ENCODE measurements around the gene IGSF8.

IGSF8 gene

DNA sequence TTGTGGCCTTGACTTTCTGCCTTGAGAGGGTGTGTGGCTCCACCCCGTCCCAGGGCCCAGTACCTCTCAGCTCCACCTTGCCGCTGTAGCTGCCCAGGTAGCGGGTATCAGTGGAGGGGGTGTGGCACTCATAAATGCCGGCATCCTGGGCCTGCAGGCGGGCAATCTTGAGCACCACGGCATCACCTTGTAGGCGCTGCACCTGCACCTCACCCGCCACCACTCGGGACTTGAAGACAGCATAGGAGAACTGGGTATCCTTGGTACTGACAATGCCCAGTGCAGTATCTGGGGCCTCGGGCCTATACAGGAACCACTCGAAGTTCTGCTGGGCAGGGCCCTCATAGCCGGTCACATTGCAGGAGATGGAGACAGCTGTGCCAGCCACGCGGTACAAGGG lies 3.6 kb downstream of the IGSF8 start:
- Histone ChIP-seq H3K36me3 (replicated peaks; ENCODE audit: low read depth, low read length) (no peaks in the 10 kb centered on the region), H2AFZ (ENCODE audit: low read depth, low read length) (no peak overlapping the region), H3K27ac (ENCODE audit: low read length) (no peak overlapping the region), H4K20me1 (ENCODE audit: insufficient read depth, low read length) (no peaks in the 10 kb centered on the region), H3K27me3 (ENCODE audit: low read depth, low read length) (no peaks in the 10 kb centered on the region), H3K9ac (ENCODE audit: low read length) (no peak overlapping the region), H3K9me3 (ENCODE audit: insufficient read depth, low read length) (no peaks in the 10 kb centered on the region), H3K4me1 (ENCODE audit: low read length) (peaks cover 15% of the 10 kb centered on the region), H3K4me2 (ENCODE audit: low read length) (no peak overlapping the region), H3K79me2 (ENCODE audit: low read length) (peaks cover 9% of the 10 kb centered on the region; the same call in 1 of the 2 replicates), H3K4me3 (ENCODE audit: low read length) (no peak overlapping the region)
- TF ChIP-seq, protein P1, sequence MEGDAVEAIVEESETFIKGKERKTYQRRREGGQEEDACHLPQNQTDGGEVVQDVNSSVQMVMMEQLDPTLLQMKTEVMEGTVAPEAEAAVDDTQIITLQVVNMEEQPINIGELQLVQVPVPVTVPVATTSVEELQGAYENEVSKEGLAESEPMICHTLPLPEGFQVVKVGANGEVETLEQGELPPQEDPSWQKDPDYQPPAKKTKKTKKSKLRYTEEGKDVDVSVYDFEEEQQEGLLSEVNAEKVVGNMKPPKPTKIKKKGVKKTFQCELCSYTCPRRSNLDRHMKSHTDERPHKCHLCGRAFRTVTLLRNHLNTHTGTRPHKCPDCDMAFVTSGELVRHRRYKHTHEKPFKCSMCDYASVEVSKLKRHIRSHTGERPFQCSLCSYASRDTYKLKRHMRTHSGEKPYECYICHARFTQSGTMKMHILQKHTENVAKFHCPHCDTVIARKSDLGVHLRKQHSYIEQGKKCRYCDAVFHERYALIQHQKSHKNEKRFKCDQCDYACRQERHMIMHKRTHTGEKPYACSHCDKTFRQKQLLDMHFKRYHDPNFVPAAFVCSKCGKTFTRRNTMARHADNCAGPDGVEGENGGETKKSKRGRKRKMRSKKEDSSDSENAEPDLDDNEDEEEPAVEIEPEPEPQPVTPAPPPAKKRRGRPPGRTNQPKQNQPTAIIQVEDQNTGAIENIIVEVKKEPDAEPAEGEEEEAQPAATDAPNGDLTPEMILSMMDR (IDR thresholded peaks at IDR 0.05; ENCODE audit: low read depth, low read length): no peak
- no peak for TF ChIP-seq EZH2phosphoT487 (IDR thresholded peaks at IDR 0.05; ENCODE audit: low read depth)

DNA sequence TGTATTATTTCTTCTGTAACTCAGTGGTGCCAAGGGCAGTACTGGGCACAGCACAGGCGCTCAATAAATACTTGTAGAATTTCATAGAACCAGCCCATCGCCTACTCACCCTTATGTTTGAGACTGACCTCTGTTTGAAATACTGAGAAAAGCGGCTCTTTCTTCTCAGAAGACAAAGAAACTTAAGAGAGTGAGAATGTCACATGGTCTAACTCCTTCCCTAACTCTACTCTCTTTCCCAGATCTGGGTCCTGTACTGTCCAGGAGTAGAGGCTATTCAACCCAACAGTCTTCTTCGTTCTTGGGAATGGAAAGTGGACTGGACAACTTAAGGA lies 4.2 kb downstream of the IGSF8 start:
- Histone ChIP-seq H3K79me2 (ENCODE audit: low read length) (peaks cover 9% of the 10 kb centered on the region; the same call in 1 of the 2 replicates), H2AFZ (ENCODE audit: low read depth, low read length) (no peak overlapping the region), H3K4me2 (ENCODE audit: low read length) (no peak overlapping the region), H3K4me3 (ENCODE audit: low read length) (no peak overlapping the region), H3K9me3 (ENCODE audit: insufficient read depth, low read length) (no peaks in the 10 kb centered on the region), H3K9ac (ENCODE audit: low read length) (no peak overlapping the region), H3K27me3 (ENCODE audit: low read depth, low read length) (no peaks in the 10 kb centered on the region), H4K20me1 (ENCODE audit: insufficient read depth, low read length) (no peaks in the 10 kb centered on the region), H3K27ac (ENCODE audit: low read length) (no peak overlapping the region), H3K36me3 (replicated peaks; ENCODE audit: low read depth, low read length) (no peaks in the 10 kb centered on the region), H3K4me1 (ENCODE audit: low read length) (peaks cover 11% of the 10 kb centered on the region)
- TF ChIP-seq EZH2phosphoT487 (IDR thresholded peaks at IDR 0.05; ENCODE audit: low read depth): no peak
- TF ChIP-seq, protein P1 (IDR thresholded peaks at IDR 0.05; ENCODE audit: low read depth, low read length): no peak

DNA sequence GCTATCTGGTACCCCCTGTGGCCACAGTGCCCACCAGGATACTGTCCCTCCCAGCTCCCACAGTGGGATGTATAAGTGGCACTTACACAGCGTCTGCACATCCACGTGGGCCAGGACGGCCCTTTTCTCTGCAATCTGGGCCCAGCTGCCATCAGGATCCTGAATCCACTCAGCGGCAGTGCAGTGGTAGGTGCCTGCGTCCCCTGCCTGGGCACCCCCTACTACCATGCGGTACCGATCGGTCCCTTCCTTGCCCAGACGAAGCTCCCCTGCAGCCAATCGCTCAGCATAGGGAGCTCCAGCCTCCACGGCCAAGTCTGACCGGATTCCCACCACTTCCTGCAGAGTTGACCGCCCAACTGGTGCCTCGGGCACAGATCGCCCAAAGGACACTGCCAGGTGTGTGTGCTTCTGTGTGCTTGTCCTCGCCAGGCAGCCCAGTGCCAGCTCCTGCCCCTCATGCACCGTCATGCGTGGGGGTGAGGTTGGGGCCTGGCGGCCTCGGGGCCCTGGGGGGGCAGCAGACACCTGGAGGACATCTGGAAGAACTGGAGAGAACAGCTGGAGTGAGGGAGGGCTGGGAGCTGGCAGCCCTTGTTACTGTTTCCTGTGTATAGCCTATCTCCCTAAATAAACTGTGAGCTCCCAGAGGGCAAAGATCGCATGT lies 4.7 kb downstream of the IGSF8 start:
- no peak overlapping the region for H3K9ac ChIP-seq (ENCODE audit: low read length)
- H2AFZ ChIP-seq (ENCODE audit: low read depth, low read length): no peak overlapping the region
- H4K20me1 ChIP-seq (ENCODE audit: insufficient read depth, low read length): no peaks in the 10 kb centered on the region
- TF ChIP-seq, protein P1 (IDR thresholded peaks at IDR 0.05; ENCODE audit: low read depth, low read length): no peak
- TF ChIP-seq EZH2phosphoT487 (IDR thresholded peaks at IDR 0.05; ENCODE audit: low read depth): no peak
- H3K9me3 ChIP-seq (ENCODE audit: insufficient read depth, low read length): no peaks in the 10 kb centered on the region
- H3K36me3 ChIP-seq (replicated peaks; ENCODE audit: low read depth, low read length): no peaks in the 10 kb centered on the region
- no peak overlapping the region for H3K4me2 ChIP-seq (ENCODE audit: low read length)
- no peak overlapping the region for H3K4me3 ChIP-seq (ENCODE audit: low read length)
- peaks cover 9% of the 10 kb centered on the region; the same call in 1 of the 2 replicates for H3K79me2 ChIP-seq (ENCODE audit: low read length)
- no peaks in the 10 kb centered on the region for H3K27me3 ChIP-seq (ENCODE audit: low read depth, low read length)
- H3K4me1 ChIP-seq (ENCODE audit: low read length): peaks cover 10% of the 10 kb centered on the region
- H3K27ac ChIP-seq (ENCODE audit: low read length): no peak overlapping the region

DNA sequence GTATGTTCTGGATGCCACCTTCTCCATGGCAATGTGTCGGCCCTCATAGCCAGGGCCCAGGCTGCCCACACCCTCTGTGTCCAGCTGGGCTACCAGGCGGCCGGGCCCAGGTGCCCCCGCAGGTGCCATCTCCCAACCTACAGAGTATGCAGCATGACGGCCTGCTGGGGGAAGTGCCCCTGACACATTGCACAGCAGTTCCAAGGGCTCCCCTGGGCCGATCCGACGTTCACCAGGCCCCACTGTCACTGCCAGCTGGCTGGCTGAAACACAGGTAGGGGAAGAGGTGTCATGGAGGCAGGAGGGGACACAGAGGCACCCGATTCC lies 5.4 kb downstream of the IGSF8 start:
- H3K79me2 ChIP-seq (ENCODE audit: low read length): peaks cover 8% of the 10 kb centered on the region; the same call in 1 of the 2 replicates
- H3K27me3 ChIP-seq (ENCODE audit: low read depth, low read length): no peaks in the 10 kb centered on the region
- H3K9ac ChIP-seq (ENCODE audit: low read length): no peak overlapping the region
- no peaks in the 10 kb centered on the region for H3K36me3 ChIP-seq (replicated peaks; ENCODE audit: low read depth, low read length)
- no peaks in the 10 kb centered on the region for H3K9me3 ChIP-seq (ENCODE audit: insufficient read depth, low read length)
- H3K27ac ChIP-seq (ENCODE audit: low read length): no peak overlapping the region
- no peak overlapping the region for H3K4me3 ChIP-seq (ENCODE audit: low read length)
- H4K20me1 ChIP-seq (ENCODE audit: insufficient read depth, low read length): no peaks in the 10 kb centered on the region
- H3K4me2 ChIP-seq (ENCODE audit: low read length): no peak overlapping the region
- H2AFZ ChIP-seq (ENCODE audit: low read depth, low read length): no peak overlapping the region
- TF ChIP-seq, protein P1 (IDR thresholded peaks at IDR 0.05; ENCODE audit: low read depth, low read length): no peak
- no peak for TF ChIP-seq EZH2phosphoT487 (IDR thresholded peaks at IDR 0.05; ENCODE audit: low read depth)
- H3K4me1 ChIP-seq (ENCODE audit: low read length): peaks cover 10% of the 10 kb centered on the region
